IMR-90 (cell line): ENCODE data around the gene PRDM15. TPM values are rescaled to one million over a fixed set of nuclear protein-coding genes. Genes with fewer than 3 reads are reported as not detected.

ENCODE experiments used
- ATAC-seq: fragments of 200-7000 bp; cut with Tn5 transposase; 2 replicates; pipeline ENCODE4 v1.9.1; 2020; ENCODE audit warnings: low read depth, mild to moderate bottlenecking, moderate library complexity
- BruUV-seq: library from RNA; stranded (reverse); fragments of 400-500 nt; replicated peaks from 2 replicates; lab custom pipeline; 2021; lab: Mats Ljungman, UMichigan
- CTCF ChIA-PET: fragments of 300-600 bp; formaldehyde crosslinking; extraction: SDS; loops from one replicate; lab custom pipeline; 2021; ENCODE audit warnings: antibody characterized with exemption; lab: Yijun Ruan, JAX
- POLR2A ChIA-PET: fragments of 300-600 bp; sonication (Branson Sonifier 250); formaldehyde crosslinking; loops from one replicate; lab custom pipeline; 2022; ENCODE audit warnings: antibody characterized with exemption; ENCODE audit not compliant: unreplicated experiment; lab: Charles Lee
- DNase-seq: peaks from one replicate; pipeline ENCODE4 v3.0.0; 2013
- H2AFZ ChIP-seq: replicated peaks from 2 replicates; pipeline ENCODE3; 2013; ENCODE audit warnings: low read length, mild to moderate bottlenecking; ENCODE audit not compliant: poor library complexity
- H2AK5ac ChIP-seq: 2 replicates; pipeline ENCODE4 v1.6.1; 2013; ENCODE audit warnings: low read depth, low read length, inconsistent platforms
- H2AK9ac ChIP-seq: replicated peaks from 2 replicates; pipeline ENCODE3; 2013; ENCODE audit warnings: mild to moderate bottlenecking, low read depth, low read length, moderate library complexity; ENCODE audit not compliant: poor library complexity
- H2BK120ac ChIP-seq: 2 replicates; pipeline ENCODE4 v1.6.1; 2013; ENCODE audit warnings: low read depth, low read length, inconsistent platforms
- H2BK15ac ChIP-seq: 3 replicates; pipeline ENCODE4 v1.6.1; 2013; ENCODE audit warnings: low read depth, low read length, inconsistent platforms
- H2BK20ac ChIP-seq: 2 replicates; pipeline ENCODE4 v1.6.1; 2013; ENCODE audit warnings: low read depth, mild to moderate bottlenecking, inconsistent platforms, low read length, moderate library complexity
- H2BK5ac ChIP-seq: 2 replicates; pipeline ENCODE4 v1.6.1; 2013; ENCODE audit warnings: mild to moderate bottlenecking, low read depth, low read length, inconsistent platforms; ENCODE audit not compliant: poor library complexity, severe bottlenecking
- H3K14ac ChIP-seq: replicated peaks from 2 replicates; pipeline ENCODE4 v1.6.1; 2013; ENCODE audit warnings: low read depth, low read length, inconsistent platforms
- H3K18ac ChIP-seq: 2 replicates; pipeline ENCODE4 v1.6.1; 2013; ENCODE audit warnings: low read depth, low read length, control low read depth
- H3K23ac ChIP-seq: 2 replicates; pipeline ENCODE4 v1.6.1; 2013; ENCODE audit warnings: low read depth, low read length, inconsistent platforms
- H3K27ac ChIP-seq: 2 replicates; pipeline ENCODE4 v1.5.1; 2013; ENCODE audit warnings: mild to moderate bottlenecking, control low read depth, low read length; ENCODE audit not compliant: insufficient read depth
- H3K27me3 ChIP-seq: 2 replicates; pipeline ENCODE4 v1.6.1; 2013; ENCODE audit warnings: low read length; ENCODE audit not compliant: control insufficient read depth, insufficient read depth
- H3K36me3 ChIP-seq: 2 replicates; pipeline ENCODE4 v1.6.1; 2013; ENCODE audit warnings: low read length, mixed read lengths; ENCODE audit not compliant: control insufficient read depth, insufficient read depth
- H3K4ac ChIP-seq: 2 replicates; pipeline ENCODE4 v1.6.1; 2013; ENCODE audit warnings: low read depth, low read length, inconsistent platforms
- H3K4me1 ChIP-seq: 2 replicates; pipeline ENCODE4 v1.6.1; 2013; ENCODE audit warnings: low read length, mixed read lengths; ENCODE audit not compliant: control insufficient read depth, insufficient read depth
- H3K4me2 ChIP-seq: 2 replicates; pipeline ENCODE4 v1.6.1; 2013; ENCODE audit warnings: low read depth, mild to moderate bottlenecking, control low read depth, low read length, moderate library complexity
- H3K4me3 ChIP-seq: 2 replicates; pipeline ENCODE4 v1.5.1; 2013; ENCODE audit warnings: low read depth, mild to moderate bottlenecking, control low read depth, low read length, moderate library complexity; ENCODE audit not compliant: insufficient read depth
- H3K56ac ChIP-seq: 2 replicates; pipeline ENCODE4 v1.6.1; 2013; ENCODE audit warnings: low read length, inconsistent platforms; ENCODE audit not compliant: insufficient read depth; ENCODE audit errors: extremely low read depth
- H3K79me1 ChIP-seq, 2 experiments: 2 replicates each; pipeline ENCODE4 v1.6.1; 2013; ENCODE audit warnings: low read length in 2 of 2, inconsistent platforms in 1 of 2, low read depth in 1 of 2
- H3K9ac ChIP-seq: 2 replicates; pipeline ENCODE4 v1.6.1; 2013; ENCODE audit warnings: low read depth, low read length, control low read depth
- H3K9me1 ChIP-seq: 2 replicates; pipeline ENCODE4 v1.6.1; 2013; ENCODE audit warnings: low read length, inconsistent platforms; ENCODE audit not compliant: insufficient read depth
- H3K9me3 ChIP-seq: 2 replicates; pipeline ENCODE4 v1.6.1; 2013; ENCODE audit warnings: low read length; ENCODE audit not compliant: control insufficient read depth, insufficient read depth
- H4K20me1 ChIP-seq: 2 replicates; pipeline ENCODE4 v1.6.1; 2013; ENCODE audit warnings: low read length, inconsistent platforms; ENCODE audit not compliant: insufficient read depth
- H4K5ac ChIP-seq: 2 replicates; pipeline ENCODE4 v1.6.1; 2013; ENCODE audit warnings: mild to moderate bottlenecking, low read depth, low read length, control low read depth
- H4K8ac ChIP-seq, 2 experiments: 2 replicates each; pipeline ENCODE4 v1.6.1; 2013; ENCODE audit warnings: low read depth in 2 of 2, low read length in 2 of 2, control low read depth in 1 of 2, inconsistent platforms in 1 of 2
- H4K91ac ChIP-seq: 2 replicates; pipeline ENCODE4 v1.6.1; 2013; ENCODE audit warnings: low read depth, low read length, inconsistent platforms; ENCODE audit not compliant: insufficient read depth
- CTCF ChIP-seq: conservative IDR thresholded peaks from 2 replicates; pipeline ENCODE4 v1.5.1; 2012; ENCODE audit warnings: mild to moderate bottlenecking, low read depth, low read length, improper control_type of control experiment
- ELK1 ChIP-seq: fragments of 150-350 bp; IDR thresholded peaks from 2 replicates; pipeline ENCODE4 v1.6.1; 2016; ENCODE audit warnings: low read depth, mild to moderate bottlenecking, low read length, moderate library complexity, borderline replicate concordance
- POLR2A ChIP-seq: IDR thresholded peaks from 2 replicates; pipeline ENCODE4 v1.6.1; 2012; ENCODE audit warnings: mild to moderate bottlenecking, low read depth, low read length
- RAD21 ChIP-seq: IDR thresholded peaks from 2 replicates; pipeline ENCODE4 v1.6.1; 2012; ENCODE audit warnings: low read length, improper control_type of control experiment
- RCOR1 ChIP-seq: IDR thresholded peaks from 2 replicates; pipeline ENCODE4 v1.6.1; 2012; ENCODE audit warnings: mild to moderate bottlenecking, low read length, improper control_type of control experiment; ENCODE audit not compliant: insufficient replicate concordance
- SMC3 ChIP-seq: fragments of 150-350 bp; IDR thresholded peaks from 2 replicates; pipeline ENCODE4 v1.6.1; 2016; ENCODE audit warnings: low read depth, mild to moderate bottlenecking, antibody characterized with exemption, low read length, moderate library complexity
- WGBS, 2 experiments: methylation state at CpG; one replicate each; pipeline versions ENCODE4 v1.1.5 to v1.1.7; 2013; ENCODE audit warnings: missing lambda C conversion rate in 2 of 2; ENCODE audit not compliant: insufficient read length in 1 of 2; ENCODE audit errors: extremely low coverage in 2 of 2; 5-methylcytosine and 5-hydroxymethylcytosine counted together
- dilution Hi-C: fragments of 300-500 bp; cut with HindIII; formaldehyde crosslinking; loops from one replicate; pipeline ENCODE4 v1.14.3; 2018; ENCODE audit warnings: low sequenced_read_pairs; ENCODE audit not compliant: unreplicated experiment
- in situ Hi-C: fragments of 300-500 bp; cut with MboI; formaldehyde crosslinking; loops from 3 replicates; pipeline ENCODE4 v1.14.3; 2019; ENCODE audit warnings: low sequenced_read_pairs, inconsistent platforms, mixed read lengths
- intact Hi-C: fragments of 100-400 bp; cut with micrococcal nuclease; formaldehyde crosslinking; loops from 2 replicates; pipeline ENCODE4 v1.10.0; 2022
- polyA plus RNA-seq, 3 experiments: library from polyadenylated mRNA; depleted of rRNA; stranded (reverse); fragments of >200 nt; gene quantifications; 2 replicates each; pipeline ENCODE4 v1.2.3, GENCODE V29; 2012; ENCODE audit warnings: low replicate concordance in 1 of 3
- total RNA-seq: library from RNA; depleted of rRNA; stranded (reverse); fragments of >200 nt; gene quantifications from 2 replicates; pipeline ENCODE4 v1.2.3, GENCODE V29; 2012

Gene PRDM15
- total and polyA plus RNA-seq, 2 of the 4 experiments (the other 2 are of a cell fraction): 7.3 to 8.8 TPM

DNA sequence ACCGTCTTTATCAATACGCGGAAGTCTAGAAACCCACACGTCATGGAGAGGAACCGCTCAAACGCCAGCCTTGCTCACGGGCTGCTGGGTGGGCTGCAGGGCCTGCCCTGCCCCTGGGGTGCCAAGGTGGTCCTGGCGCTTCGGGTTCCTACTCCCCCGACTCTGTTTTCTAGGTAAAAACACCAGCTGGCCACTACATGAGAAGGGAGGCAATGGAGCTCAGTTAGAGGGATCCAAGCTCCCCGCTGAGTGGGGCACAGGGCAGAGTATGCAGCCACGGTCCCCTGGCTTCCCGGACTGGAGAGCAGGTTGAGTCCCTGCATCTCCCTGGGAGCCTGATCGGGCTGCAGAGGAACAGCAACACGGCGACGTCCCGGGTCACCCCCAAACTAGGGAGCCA, 71.0 kb downstream of the PRDM15 start:
- Histone ChIP-seq H4K91ac (no peak overlapping the region), H2BK120ac (no peak overlapping the region), H3K23ac (no peak overlapping the region), H3K4me2 (no peak overlapping the region), H2BK5ac (no peak overlapping the region), H3K27ac (no peak overlapping the region), H3K4me1 (no peaks in the 10 kb centered on the region), H3K18ac (no peak overlapping the region), H3K4me3 (no peak overlapping the region), H2AK9ac (no peak overlapping the region), H2AFZ (no peak overlapping the region), H3K79me1 (peaks cover 0 to 7% of the 10 kb centered on the region in 2 experiments; a peak in 1 of 4 replicates), H2AK5ac (no peak overlapping the region), H3K56ac (no peak overlapping the region), H2BK20ac (no peak overlapping the region), H2BK15ac (no peak overlapping the region), H3K9me3 (no peaks in the 10 kb centered on the region), H3K36me3 (peaks cover 13% of the 10 kb centered on the region), H4K5ac (no peak overlapping the region), H3K4ac (no peak overlapping the region), H3K27me3 (no peaks in the 10 kb centered on the region), H3K9me1 (peaks cover 2% of the 10 kb centered on the region; the same call in 1 of the 2 replicates), H3K14ac (no peak overlapping the region), H4K20me1 (no peaks in the 10 kb centered on the region), H4K8ac (no peak overlapping the region), H3K9ac (no peak overlapping the region)
- dilution Hi-C loops: no loop called here
- no peak for DNase-seq
- BruUV-seq: no TSS peak
- ChIA-PET POLR2A (no interaction called here), CTCF (no interaction called here)
- no peak for ATAC-seq
- WGBS, 2 experiments: 96% methylated on average over 9 of the region's 18 CpGs; no CpG with 5 or more reads in 1 of the 2 experiments
- in situ Hi-C loops: no loop called here
- intact Hi-C loops: no loop called here
- TF ChIP-seq POLR2A: no peak
- no peak for TF ChIP-seq ELK1
- no peak for TF ChIP-seq SMC3
- no peak for TF ChIP-seq RAD21
- TF ChIP-seq CTCF: no peak
- no peak for TF ChIP-seq RCOR1
